Testis (tissue), 3 donors: ENCODE measurements around the gene STYXL1. TPM values are rescaled to one million over a fixed set of nuclear protein-coding genes. Genes with fewer than 3 reads are reported as not detected.

Experiments
- DNase-seq: peaks from one replicate; pipeline ENCODE4 v3.0.0-alpha.2; 2019
- H3K27ac ChIP-seq, 2 donors: fragments of 200-600 bp; sonication (generic); one replicate each; pipeline ENCODE4 v1.5.1; 2019
- H3K27me3 ChIP-seq: fragments of 200-600 bp; sonication (generic); one replicate; pipeline ENCODE4 v1.5.1; 2019
- H3K36me3 ChIP-seq: fragments of 200-600 bp; sonication (generic); one replicate; pipeline ENCODE4 v1.5.1; 2017; ENCODE audit warnings: low read depth; ENCODE audit errors: missing control alignments
- H3K4me1 ChIP-seq: fragments of 200-600 bp; sonication (generic); one replicate; pipeline ENCODE4 v1.5.1; 2019
- H3K4me3 ChIP-seq, 2 donors: fragments of 200-600 bp; sonication (generic); one replicate each; pipeline ENCODE4 v1.5.1; 2017 to 2019
- H3K9me3 ChIP-seq: fragments of 200-600 bp; sonication (generic); one replicate; pipeline ENCODE4 v1.5.1; 2017
- POLR2A ChIP-seq: fragments of 450-650 bp; IDR thresholded peaks from one replicate; pipeline ENCODE4 v1.6.1; 2017; ENCODE audit warnings: antibody characterized with exemption, mild to moderate bottlenecking, moderate library complexity
- WGBS, 2 donors: methylation state at CpG; one replicate each; pipeline ENCODE4 v1.1.5; 2018; 5-methylcytosine and 5-hydroxymethylcytosine counted together
- intact Hi-C: fragments of 100-400 bp; cut with DNase I; formaldehyde crosslinking; loops from one replicate; pipeline ENCODE4 v1.15.1; 2023; ENCODE audit warnings: low total_unique reads
- polyA plus RNA-seq: library from polyadenylated mRNA; stranded (reverse); fragments of 350-450 nt; fragmentation: Illumina TruSeq; extraction: RNeasy Lipid Tissue Mini Kit (QIAGEN cat#74804); gene quantifications from one replicate; pipeline ENCODE4 v1.2.3, GENCODE V29; 2014; ENCODE audit warnings: low read depth, low replicate concordance; ENCODE audit not compliant: insufficient read depth
- small RNA-seq, 2 donors: library from RNA; depleted of rRNA; stranded (forward); fragments of <200 nt; gene quantifications; one replicate each; pipeline ENCODE3, GENCODE V24; 2016
- total RNA-seq, 2 donors: library from RNA; depleted of rRNA; stranded (reverse); fragments of >200 nt; gene quantifications; one replicate each; pipeline ENCODE4 v1.2.3, GENCODE V29; 2016
- TF ChIP-seq, protein P1 (sequence below), 3 experiments: fragments of 450-650 bp in 2 of 3; fragments of 200-600 bp in 1 of 3; sonication (generic) in 1 of 3; IDR thresholded peaks; one replicate each; pipeline ENCODE4 v1.5.1; 2016 to 2019; ENCODE audit warnings: antibody characterized with exemption in 3 of 3, mild to moderate bottlenecking in 2 of 3, moderate library complexity in 1 of 3

The STYXL1 gene
- total and polyA plus RNA-seq, 3 donors from 2014 or later = 47.0 to 122 (median 48.3) TPM

DNA sequence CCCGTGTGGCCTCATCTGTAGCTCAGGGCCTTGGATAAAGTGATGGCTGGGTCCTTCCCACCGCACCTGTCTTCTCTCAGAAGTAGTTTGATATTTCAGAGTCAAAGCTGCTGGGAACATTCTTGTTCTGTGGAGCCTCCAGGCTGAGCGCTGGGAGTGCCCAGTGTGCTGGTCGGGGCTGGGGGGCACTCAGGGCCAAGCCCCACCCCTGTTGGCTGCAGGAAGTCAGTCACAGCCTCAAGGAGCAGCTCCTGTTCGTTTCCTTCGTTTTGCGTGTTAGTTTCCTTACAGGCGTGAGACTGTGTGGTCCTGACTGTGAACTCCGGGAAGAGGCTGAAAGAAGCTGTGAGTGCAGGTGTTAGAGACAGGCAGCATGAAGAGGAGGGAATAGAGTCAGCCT is 99.6 kb downstream of the STYXL1 start:
- no peak overlapping the region for H3K27ac ChIP-seq
- TF ChIP-seq, protein P1, sequence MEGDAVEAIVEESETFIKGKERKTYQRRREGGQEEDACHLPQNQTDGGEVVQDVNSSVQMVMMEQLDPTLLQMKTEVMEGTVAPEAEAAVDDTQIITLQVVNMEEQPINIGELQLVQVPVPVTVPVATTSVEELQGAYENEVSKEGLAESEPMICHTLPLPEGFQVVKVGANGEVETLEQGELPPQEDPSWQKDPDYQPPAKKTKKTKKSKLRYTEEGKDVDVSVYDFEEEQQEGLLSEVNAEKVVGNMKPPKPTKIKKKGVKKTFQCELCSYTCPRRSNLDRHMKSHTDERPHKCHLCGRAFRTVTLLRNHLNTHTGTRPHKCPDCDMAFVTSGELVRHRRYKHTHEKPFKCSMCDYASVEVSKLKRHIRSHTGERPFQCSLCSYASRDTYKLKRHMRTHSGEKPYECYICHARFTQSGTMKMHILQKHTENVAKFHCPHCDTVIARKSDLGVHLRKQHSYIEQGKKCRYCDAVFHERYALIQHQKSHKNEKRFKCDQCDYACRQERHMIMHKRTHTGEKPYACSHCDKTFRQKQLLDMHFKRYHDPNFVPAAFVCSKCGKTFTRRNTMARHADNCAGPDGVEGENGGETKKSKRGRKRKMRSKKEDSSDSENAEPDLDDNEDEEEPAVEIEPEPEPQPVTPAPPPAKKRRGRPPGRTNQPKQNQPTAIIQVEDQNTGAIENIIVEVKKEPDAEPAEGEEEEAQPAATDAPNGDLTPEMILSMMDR (IDR thresholded peaks at IDR 0.05) = no peak
- no peak for TF ChIP-seq POLR2A

More for the DNA sequence above, 99.6 kb downstream of the STYXL1 start:
- 51 to 59% methylated on average over 9 of the region's 9 CpGs for WGBS, 2 donors
- Histone ChIP-seq H3K36me3 (no peaks in the 10 kb centered on the region), H3K9me3 (no peaks in the 10 kb centered on the region), H3K27me3 (no peaks in the 10 kb centered on the region), H3K4me3 (no peak overlapping the region), H3K4me1 (peaks cover 9% of the 10 kb centered on the region)
- DNase-seq = no peak
- intact Hi-C loops = no loop called here

Small RNAs within 50 kb of the gene (small RNA-seq; reads per million reads assigned to genes)
- gene RNU6-863P = 0 to 0.09 reads per million in 2 donors

Other genes with a start within 250 kb of the STYXL1 start
- not detected for gene CCL24, start 234.2 kb downstream of the STYXL1 start, total RNA-seq
- gene CCL24, start 234.2 kb downstream of the STYXL1 start, polyA plus RNA-seq = 1.1 TPM
- gene RHBDD2, start 169.0 kb downstream of the STYXL1 start, total RNA-seq = 100 to 1,000 TPM; 106 to 109 TPM
- 161 TPM for gene RHBDD2, start 169.0 kb downstream of the STYXL1 start, polyA plus RNA-seq
- 100 to 1,000 TPM; 122 to 169 TPM for gene POR, start 132.8 kb downstream of the STYXL1 start, total RNA-seq
- gene POR, start 132.8 kb downstream of the STYXL1 start, polyA plus RNA-seq = 98.5 TPM
- gene TMEM120A, start 53.4 kb downstream of the STYXL1 start, total RNA-seq = 100 to 1,000 TPM in 1 of 2 donors, 10 to 100 TPM in 1; 85.9 to 150 TPM
- 270 TPM for gene TMEM120A, start 53.4 kb downstream of the STYXL1 start, polyA plus RNA-seq
- gene MDH2, start 106 bp upstream of the STYXL1 start, total RNA-seq = 100 to 1,000 TPM in 1 of 2 donors, 10 to 100 TPM in 1; 93.3 to 102 TPM
- gene MDH2, start 106 bp upstream of the STYXL1 start, polyA plus RNA-seq = 154 TPM
- gene SRRM3, start 153.9 kb upstream of the STYXL1 start, total RNA-seq = 1 to 10 TPM; 7.8 to 8.4 TPM
- gene SRRM3, start 153.9 kb upstream of the STYXL1 start, polyA plus RNA-seq = 8.3 TPM